Nephron (organoid): Measurements from ENCODE around the gene SEC61G.

Source experiments
- H3K27ac Mint-ChIP-seq, 3 experiments: 2 replicates each; pipeline ENCODE4 v1.8.0; 2020; ENCODE audit warnings: mixed read lengths in 3 of 3, mild to moderate bottlenecking in 2 of 3, moderate library complexity in 1 of 3
- H3K27me3 Mint-ChIP-seq: 2 replicates; pipeline ENCODE4 v1.8.0; 2021; ENCODE audit warnings: low read depth, mild to moderate bottlenecking, moderate library complexity, mixed read lengths
- H3K36me3 Mint-ChIP-seq: 2 replicates; pipeline ENCODE4 v1.8.0; 2020; ENCODE audit warnings: low read depth, mixed read lengths
- H3K4me1 Mint-ChIP-seq: 2 replicates; pipeline ENCODE4 v1.8.0; 2020; ENCODE audit warnings: mixed read lengths
- H3K4me3 Mint-ChIP-seq, 3 experiments: 2 replicates each; pipeline ENCODE4 v1.8.0; 2020; ENCODE audit warnings: mild to moderate bottlenecking in 3 of 3, mixed read lengths in 3 of 3, moderate library complexity in 2 of 3
- H3K9me3 Mint-ChIP-seq: 2 replicates; pipeline ENCODE4 v1.8.0; 2020; ENCODE audit warnings: mixed read lengths
- TF ChIP-seq, protein P1 (sequence below), 3 experiments: fragments of 200-600 bp; sonication (generic); IDR thresholded peaks; one replicate each; pipeline ENCODE4 v1.5.0; 2021; ENCODE audit warnings: antibody characterized with exemption in 3 of 3; ENCODE audit not compliant: unreplicated experiment in 3 of 3

SEC61G gene

GRCh38 chr7:54728411-54728810, 30.6 kb downstream of the SEC61G start:
- H3K27ac Mint-ChIP-seq, result no peak overlapping the region
- H3K9me3 Mint-ChIP-seq, result no peaks in the 10 kb centered on the region

GRCh38 chr7:54725255-54725654, 33.8 kb downstream of the SEC61G start:
- no peaks in the 10 kb centered on the region for H3K4me1 Mint-ChIP-seq
- H3K27ac Mint-ChIP-seq, result no peak overlapping the region
- H3K36me3 Mint-ChIP-seq, result no peaks in the 10 kb centered on the region
- H3K9me3 Mint-ChIP-seq, result no peaks in the 10 kb centered on the region
- H3K4me3 Mint-ChIP-seq, result no peak overlapping the region
- H3K27me3 Mint-ChIP-seq, result no peaks in the 10 kb centered on the region
- TF ChIP-seq, protein P1, sequence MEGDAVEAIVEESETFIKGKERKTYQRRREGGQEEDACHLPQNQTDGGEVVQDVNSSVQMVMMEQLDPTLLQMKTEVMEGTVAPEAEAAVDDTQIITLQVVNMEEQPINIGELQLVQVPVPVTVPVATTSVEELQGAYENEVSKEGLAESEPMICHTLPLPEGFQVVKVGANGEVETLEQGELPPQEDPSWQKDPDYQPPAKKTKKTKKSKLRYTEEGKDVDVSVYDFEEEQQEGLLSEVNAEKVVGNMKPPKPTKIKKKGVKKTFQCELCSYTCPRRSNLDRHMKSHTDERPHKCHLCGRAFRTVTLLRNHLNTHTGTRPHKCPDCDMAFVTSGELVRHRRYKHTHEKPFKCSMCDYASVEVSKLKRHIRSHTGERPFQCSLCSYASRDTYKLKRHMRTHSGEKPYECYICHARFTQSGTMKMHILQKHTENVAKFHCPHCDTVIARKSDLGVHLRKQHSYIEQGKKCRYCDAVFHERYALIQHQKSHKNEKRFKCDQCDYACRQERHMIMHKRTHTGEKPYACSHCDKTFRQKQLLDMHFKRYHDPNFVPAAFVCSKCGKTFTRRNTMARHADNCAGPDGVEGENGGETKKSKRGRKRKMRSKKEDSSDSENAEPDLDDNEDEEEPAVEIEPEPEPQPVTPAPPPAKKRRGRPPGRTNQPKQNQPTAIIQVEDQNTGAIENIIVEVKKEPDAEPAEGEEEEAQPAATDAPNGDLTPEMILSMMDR (IDR thresholded peaks at IDR 0.05; ENCODE audit: unreplicated experiment in 3 of 3), result no peak

More at GRCh38 chr7:54728411-54728810, 30.6 kb downstream of the SEC61G start:
- Mint-ChIP-seq H3K4me3 (no peak overlapping the region), H3K36me3 (no peaks in the 10 kb centered on the region), H3K27me3 (no peaks in the 10 kb centered on the region), H3K4me1 (no peaks in the 10 kb centered on the region)
- TF ChIP-seq, protein P1 (IDR thresholded peaks at IDR 0.05; ENCODE audit: unreplicated experiment in 3 of 3), result no peak

DNA sequence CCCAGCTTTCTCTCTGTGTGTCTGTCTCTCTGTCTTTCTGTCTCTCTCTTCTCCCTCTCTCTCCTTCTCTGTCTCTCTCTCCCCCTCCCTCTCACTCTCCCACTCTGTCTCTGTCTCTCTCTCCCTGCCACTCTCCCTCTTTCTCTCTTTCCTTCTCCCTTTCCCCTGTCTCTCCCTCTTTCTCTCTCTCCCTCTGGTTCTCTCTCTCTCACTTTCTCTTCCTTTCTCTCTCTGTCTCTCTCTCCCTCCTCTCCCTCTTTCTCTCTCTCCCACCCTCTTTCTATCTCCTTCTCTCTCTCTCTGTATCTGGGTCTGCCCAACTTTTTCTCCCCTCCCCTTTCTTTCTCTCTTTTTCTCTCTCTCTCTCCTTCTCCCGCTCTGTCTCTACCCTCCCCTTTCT, 36.5 kb downstream of the SEC61G start:
- Mint-ChIP-seq H3K27me3 (no peaks in the 10 kb centered on the region), H3K4me1 (no peaks in the 10 kb centered on the region), H3K4me3 (no peak overlapping the region), H3K9me3 (peaks cover 3% of the 10 kb centered on the region), H3K27ac (no peak overlapping the region), H3K36me3 (no peaks in the 10 kb centered on the region)
- TF ChIP-seq, protein P1 (IDR thresholded peaks at IDR 0.05; ENCODE audit: unreplicated experiment in 3 of 3), result no peak

- Mint-ChIP-seq H3K36me3 (no peaks in the 10 kb centered on the region), H3K4me3 (no peak overlapping the region), H3K4me1 (no peaks in the 10 kb centered on the region), H3K9me3 (peaks cover 3% of the 10 kb centered on the region), H3K27me3 (no peaks in the 10 kb centered on the region), H3K27ac (no peak overlapping the region)
- TF ChIP-seq, protein P1 (IDR thresholded peaks at IDR 0.05; ENCODE audit: unreplicated experiment in 3 of 3), result no peak
Observed at GRCh38 chr7:54722026-54722425, 37.0 kb downstream of the SEC61G start.

DNA sequence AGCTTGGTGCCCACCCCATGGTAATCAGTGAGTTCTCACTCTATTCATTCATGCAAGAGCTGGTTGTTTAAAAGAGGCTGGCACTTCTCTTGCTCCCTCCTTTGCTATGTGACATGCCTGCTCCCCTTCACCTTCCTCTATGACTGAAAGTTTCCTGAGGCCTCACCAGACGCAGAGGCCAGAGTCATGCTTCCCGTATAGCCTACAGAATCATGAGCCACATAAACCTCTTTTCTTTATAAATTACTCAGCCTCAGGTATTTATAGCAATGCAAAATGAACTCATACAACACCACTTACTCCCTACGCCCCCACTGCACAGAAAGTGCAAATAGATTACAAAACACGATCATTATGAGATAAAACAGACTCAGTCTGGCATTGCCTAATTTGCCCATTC, 39.0 kb downstream of the SEC61G start:
- peaks cover 7% of the 10 kb centered on the region for H3K9me3 Mint-ChIP-seq
- H3K36me3 Mint-ChIP-seq, result no peaks in the 10 kb centered on the region
- H3K4me1 Mint-ChIP-seq, result no peaks in the 10 kb centered on the region
- no peak overlapping the region for H3K27ac Mint-ChIP-seq
- H3K4me3 Mint-ChIP-seq, result no peak overlapping the region
- TF ChIP-seq, protein P1 (IDR thresholded peaks at IDR 0.05; ENCODE audit: unreplicated experiment in 3 of 3), result no peak
- no peaks in the 10 kb centered on the region for H3K27me3 Mint-ChIP-seq

DNA sequence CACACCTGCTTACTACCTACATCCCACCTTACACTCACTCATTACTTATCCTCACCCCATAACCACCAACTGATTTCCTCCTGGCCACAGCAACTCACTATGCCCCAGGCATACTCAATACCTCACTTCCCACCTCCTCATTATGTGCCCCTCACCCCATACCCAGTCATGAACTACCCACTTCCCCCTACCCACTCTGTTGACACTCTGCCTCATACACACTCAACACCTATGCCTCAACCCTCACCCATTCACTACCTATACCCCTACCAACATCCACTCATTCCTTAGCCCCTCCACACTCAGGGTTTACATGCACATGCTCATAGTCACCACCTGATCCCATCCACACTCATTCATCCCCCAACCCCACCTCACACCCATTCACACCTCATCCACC, 39.6 kb downstream of the SEC61G start:
- TF ChIP-seq, protein P1 (IDR thresholded peaks at IDR 0.05; ENCODE audit: unreplicated experiment in 3 of 3), result no peak
- Mint-ChIP-seq H3K4me1 (no peaks in the 10 kb centered on the region), H3K27me3 (no peaks in the 10 kb centered on the region), H3K27ac (no peak overlapping the region), H3K36me3 (no peaks in the 10 kb centered on the region), H3K4me3 (no peak overlapping the region), H3K9me3 (peaks cover 7% of the 10 kb centered on the region)
